HG03103 (cell line): ENCODE measurements around the gene TENT5C.
A peak's percentile ranks its signal among the peaks of the same experiment; 100 is the strongest.
"Not testable (repeated sequence)": the region's sequence is repeated elsewhere in the genome, so short reads cannot be mapped to it uniquely, and the experiment has no call there.

ENCODE experiments used
- ATAC-seq: cut with Tn5 transposase; IDR thresholded peaks from one replicate; pipeline ENCODE4 v1.9.1; 2021; ENCODE audit warnings: low read depth; ENCODE audit not compliant: unreplicated experiment

The TENT5C gene

GRCh38 chr1:117605774-117606648 lies at the start of gene TENT5C:
TENT5C (plus strand) TSS chr1:117606048; CDS start chr1:117622869, 16,821 bp downstream.
- ATAC-seq: peak; percentile 79

GRCh38 chr1:117556341-117556740 lies 49.5 kb upstream of the TENT5C start:
- ATAC-seq: no peak

- no peak for ATAC-seq
Observed at GRCh38 chr1:117556976-117557375, 48.9 kb upstream of the TENT5C start.

GRCh38 chr1:117558451-117558850 lies 47.4 kb upstream of the TENT5C start:
- not testable (repeated sequence) for ATAC-seq

- ATAC-seq: no peak
Observed at GRCh38 chr1:117559139-117559538, 46.7 kb upstream of the TENT5C start.

GRCh38 chr1:117559985-117560384 lies 45.9 kb upstream of the TENT5C start:
- no peak for ATAC-seq

- ATAC-seq: no peak
Observed at GRCh38 chr1:117561071-117561470, 44.8 kb upstream of the TENT5C start.

GRCh38 chr1:117561551-117561950 lies 44.3 kb upstream of the TENT5C start:
- no peak for ATAC-seq

GRCh38 chr1:117562581-117563491 lies 43.0 kb upstream of the TENT5C start:
- ATAC-seq: no peak

GRCh38 chr1:117563492-117563875 lies 42.4 kb upstream of the TENT5C start:
- ATAC-seq: no peak

- ATAC-seq: no peak
Observed at GRCh38 chr1:117564227-117565075, 41.4 kb upstream of the TENT5C start.

GRCh38 chr1:117565076-117565556 lies 40.7 kb upstream of the TENT5C start:
- no peak for ATAC-seq

- ATAC-seq: no peak
Observed at GRCh38 chr1:117565745-117566455, 39.9 kb upstream of the TENT5C start.

- ATAC-seq: no peak
Observed at GRCh38 chr1:117566556-117566955, 39.3 kb upstream of the TENT5C start.

GRCh38 chr1:117567435-117567834 lies 38.4 kb upstream of the TENT5C start:
- ATAC-seq: no peak

GRCh38 chr1:117567976-117568375 lies 37.9 kb upstream of the TENT5C start:
- ATAC-seq: no peak

GRCh38 chr1:117568999-117569398 lies 36.8 kb upstream of the TENT5C start:
- no peak for ATAC-seq

- ATAC-seq: no peak
Observed at GRCh38 chr1:117569856-117570255, 36.0 kb upstream of the TENT5C start.

- ATAC-seq: no peak
Observed at GRCh38 chr1:117570988-117571409, 34.8 kb upstream of the TENT5C start.

GRCh38 chr1:117571496-117571895 lies 34.4 kb upstream of the TENT5C start:
- ATAC-seq: no peak
